NOMO-1 (cell line): ENCODE data around the gene MOG.

Experiments used
- DNase-seq, 2 experiments: peaks; one replicate each; lab custom pipeline; 2025; ENCODE audit not compliant: unreplicated experiment in 2 of 2; lab: John Stamatoyannopoulos, UW

The MOG gene

DNA sequence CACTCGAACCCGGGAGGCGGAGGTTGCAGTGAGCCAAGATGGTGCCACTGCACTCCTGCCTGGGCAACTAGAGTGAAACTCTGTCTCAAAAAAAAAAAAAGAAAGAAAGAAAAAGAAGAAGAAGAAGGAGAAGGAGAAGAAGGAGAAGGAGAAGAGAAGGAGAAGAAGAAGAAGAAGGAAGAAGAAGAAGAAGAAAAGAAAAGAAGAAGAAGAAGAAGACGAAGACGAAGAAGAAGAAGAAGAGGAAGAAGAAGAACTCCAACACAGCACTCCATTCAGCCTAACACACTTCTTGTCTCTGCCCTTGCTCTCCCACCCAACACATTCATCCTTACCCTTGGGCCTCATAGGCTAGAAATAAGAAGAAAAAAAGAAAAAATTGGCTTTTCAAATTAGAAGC lies 17.1 kb downstream of the MOG start:
- DNase-seq, result no peak

DNA sequence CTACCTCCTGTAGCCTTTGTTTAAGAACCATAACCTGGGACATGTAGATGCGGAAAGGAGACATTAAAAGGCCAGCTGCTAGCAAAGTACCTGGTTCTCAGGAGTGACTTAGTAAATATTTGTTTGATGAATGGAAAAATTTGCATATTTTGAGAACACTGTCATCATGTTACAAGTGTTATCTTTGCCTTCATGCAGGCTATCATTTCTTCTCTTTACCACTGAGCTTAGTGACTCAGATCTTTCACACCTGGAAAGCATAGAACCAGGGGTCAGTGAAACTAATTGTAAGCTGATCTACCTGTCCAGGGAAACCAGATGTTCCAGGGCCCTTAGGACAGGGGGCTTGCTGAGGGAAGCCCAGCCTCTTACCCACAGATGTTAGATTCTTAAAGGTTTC lies 18.7 kb downstream of the MOG start:
- DNase-seq, result no peak

DNA sequence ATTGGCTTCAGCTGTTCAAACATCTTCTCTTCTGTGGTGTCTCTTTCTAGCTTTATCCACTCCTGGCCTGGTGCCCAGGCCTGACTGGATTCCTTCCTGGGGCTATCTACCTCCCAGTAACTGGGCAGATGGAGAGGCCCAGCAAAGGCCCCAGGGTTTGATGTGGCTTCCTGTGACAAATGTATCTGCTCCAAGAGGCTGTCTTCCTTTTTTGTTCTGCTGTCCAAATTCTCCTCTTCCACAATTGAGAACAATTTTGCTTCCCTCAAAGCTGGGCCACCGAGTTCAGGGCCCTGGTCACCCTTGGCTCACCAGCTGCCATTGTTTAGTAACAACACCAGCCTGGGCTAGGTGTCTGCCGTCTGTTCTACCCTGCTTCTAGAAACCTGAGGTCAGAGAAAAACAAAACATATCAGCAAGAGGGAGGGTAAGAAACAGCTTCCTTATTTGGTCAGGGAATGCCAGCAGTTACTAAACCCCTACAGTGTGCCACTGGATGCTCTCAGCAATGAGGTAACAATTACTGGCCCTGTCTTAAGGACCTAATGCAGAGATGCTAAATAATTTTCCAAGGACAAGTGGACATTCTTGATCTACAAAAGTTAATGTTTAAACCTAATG lies 20.2 kb downstream of the MOG start:
- DNase-seq, result peak in 1 of 2 experiments; percentile 17

GRCh38 chr6:29678114-29678513 lies 21.2 kb downstream of the MOG start:
- no peak for DNase-seq

- DNase-seq, result peak in 1 of 2 experiments; percentile 29
Measured at GRCh38 chr6:29679962-29680361, 23.1 kb downstream of the MOG start.

- peak in 1 of 2 experiments; percentile 24 for DNase-seq
Measured at GRCh38 chr6:29680416-29680815, 23.5 kb downstream of the MOG start.

DNA sequence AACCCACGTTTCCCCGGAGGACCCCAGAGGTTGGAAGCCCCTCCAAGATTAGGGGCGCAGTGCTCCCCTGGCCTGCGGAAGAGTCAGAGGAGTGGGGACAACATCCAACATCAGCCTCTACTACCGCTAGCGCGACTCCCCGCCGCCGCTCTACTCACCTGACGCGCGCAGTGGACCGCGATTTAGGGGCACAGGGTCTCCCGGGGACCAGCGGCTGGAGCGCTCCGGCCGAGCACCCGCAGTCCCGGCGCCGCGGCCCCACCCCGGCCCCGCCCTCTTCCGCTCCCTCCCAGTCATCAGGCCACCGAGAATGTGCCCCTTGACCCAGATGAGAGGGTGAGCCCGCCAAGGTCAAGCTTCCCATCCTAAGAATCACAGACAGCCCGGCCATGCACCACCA lies 24.0 kb downstream of the MOG start, which contains the start of gene ZFP57:
ZFP57 (minus strand) TSS at position 249 of the 400 bp plus-strand sequence. CDS start 4,149 bp downstream, outside the sequence.
- no peak for DNase-seq

DNA sequence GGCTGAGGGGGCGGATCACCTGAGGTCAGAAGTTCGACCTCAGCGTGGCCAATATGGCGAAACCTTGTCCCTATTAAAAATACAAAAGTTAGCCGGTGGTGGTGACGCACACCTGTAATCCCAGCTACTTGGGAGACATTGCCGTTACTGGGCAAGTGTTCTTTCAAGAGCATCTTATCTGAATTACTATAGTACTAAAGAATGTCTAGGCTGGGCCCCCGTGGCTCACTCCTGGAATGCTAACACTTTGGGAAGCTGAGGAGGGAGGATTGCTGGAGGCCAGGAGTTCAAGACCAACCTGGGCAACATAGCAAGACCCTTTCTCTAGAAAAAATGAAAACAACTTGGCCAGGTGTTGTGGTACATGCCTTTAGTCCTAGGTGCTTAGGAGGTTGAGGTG lies 24.9 kb downstream of the MOG start:
- no peak for DNase-seq

DNA sequence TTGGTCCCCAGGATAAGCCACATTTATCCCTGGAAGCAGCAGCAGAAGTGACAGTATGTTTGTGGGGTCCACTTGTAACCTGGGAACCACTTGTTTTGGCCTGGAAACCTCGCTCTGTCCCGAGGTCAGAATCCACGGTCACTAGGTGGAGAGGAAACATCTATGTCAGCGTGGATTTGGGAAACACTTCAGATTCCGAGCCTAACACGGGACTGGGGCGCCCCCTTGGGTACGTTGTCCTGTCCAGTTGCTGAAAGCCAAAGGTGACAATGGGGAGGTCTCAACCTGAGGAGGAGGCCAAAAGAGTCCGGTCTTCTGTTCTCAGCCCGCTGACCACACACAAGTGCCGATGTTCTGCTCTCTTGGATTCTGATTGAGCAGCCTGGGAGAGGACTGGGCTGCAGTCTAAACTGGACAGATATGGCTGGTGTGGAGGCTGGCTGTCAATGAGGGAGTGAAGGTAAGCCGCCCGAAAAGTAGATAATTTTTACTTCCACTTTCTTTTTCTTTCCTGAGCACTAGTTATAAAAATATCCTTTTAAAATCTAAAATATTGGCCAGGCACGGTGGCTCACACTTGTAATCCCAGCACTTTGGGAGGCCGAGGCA lies 28.9 kb downstream of the MOG start:
- DNase-seq, result peak in 1 of 2 experiments; percentile 18

DNA sequence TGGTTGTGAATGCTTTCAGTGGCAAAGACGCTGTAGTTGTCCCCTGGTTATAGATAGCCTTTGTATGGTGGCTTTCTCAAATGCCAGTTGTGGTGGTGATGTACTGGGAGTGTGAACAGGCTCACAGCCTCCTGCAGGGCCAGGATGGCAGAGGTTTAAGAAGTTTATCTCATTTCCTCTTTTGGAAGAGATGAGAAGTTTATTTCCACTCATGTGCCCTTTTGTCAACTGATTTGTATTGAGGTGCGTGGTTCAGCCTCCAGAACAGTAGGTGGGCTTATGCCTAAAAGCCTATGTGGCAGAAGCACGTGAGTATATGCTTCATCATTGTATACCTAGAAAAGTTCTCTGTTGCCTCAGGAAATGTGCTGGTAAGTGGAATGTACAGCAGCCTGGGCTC lies 37.7 kb downstream of the MOG start:
- no peak for DNase-seq

GRCh38 chr6:29696147-29697125 lies 39.5 kb downstream of the MOG start:
- DNase-seq, result no peak

DNA sequence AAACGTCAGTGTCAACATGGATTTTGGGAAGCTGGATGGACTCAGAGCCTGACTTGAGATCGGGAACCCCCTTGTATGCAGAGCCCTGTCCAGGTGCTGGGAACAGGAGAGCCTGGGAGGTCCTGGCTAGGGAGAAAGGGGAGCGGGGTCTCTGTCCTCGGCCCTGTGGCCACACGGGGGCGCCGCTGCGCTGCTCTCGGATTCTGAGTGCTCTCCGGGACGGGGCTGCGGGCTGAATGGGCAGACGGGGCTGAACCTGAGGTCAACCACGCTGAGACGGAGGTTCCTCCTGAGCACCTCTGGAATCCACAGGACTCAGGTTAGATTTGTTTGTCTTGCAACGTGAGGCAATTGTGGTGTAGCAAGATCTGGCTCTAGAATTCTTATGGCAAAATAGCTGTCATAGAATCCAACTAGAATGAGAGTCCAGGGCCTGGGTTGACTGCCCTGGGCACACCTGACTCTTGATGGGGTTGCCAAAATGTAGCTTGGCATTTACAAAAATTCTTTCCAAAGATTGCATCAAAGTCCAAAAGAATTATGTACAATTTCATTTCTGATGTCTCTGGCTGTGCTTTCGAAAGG lies 45.7 kb downstream of the MOG start:
- no peak for DNase-seq

DNA sequence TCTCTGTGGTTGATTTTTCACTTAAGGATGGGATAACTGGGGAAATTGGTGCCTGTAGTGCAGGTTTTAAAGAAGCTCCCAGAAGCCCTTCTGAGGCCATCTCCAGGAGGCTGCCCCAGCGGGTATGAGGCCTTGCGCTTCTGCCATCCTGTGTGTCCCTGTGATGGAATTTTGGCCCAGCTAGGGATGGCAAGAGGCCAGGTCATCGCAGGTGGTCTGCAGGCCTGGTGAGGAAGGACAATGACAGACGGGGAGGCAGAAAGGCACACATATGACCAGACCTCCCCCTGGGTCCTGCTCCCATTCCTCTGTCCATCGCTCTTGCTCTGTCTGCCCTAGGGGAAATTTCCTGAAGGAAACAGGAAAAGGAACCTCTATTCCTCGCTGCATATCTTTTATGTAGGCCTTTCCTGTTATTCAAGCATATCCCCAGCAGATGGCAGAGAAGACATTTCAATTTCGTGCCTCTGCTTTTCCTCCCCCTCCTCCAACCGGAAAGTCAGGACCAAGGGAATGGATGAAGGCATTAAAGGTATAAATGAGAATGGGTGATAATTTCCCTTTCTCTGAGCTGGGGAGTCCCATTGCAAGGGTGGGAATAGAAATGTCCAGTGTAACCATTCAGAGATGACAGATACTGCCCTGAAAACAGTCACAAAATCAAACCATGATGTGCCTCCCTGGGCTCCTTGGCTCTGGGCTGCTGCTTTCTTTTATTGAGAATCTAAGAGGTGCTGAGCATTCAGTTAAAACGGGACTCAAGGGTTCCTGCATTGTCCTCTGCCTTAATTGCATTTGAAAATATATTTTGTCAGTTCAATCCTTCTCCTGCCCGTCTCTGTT lies 48.7 kb downstream of the MOG start:
- no peak for DNase-seq

GRCh38 chr6:29708432-29709179 lies 51.7 kb downstream of the MOG start:
- DNase-seq, result no peak

GRCh38 chr6:29709188-29709587 lies 52.3 kb downstream of the MOG start:
- DNase-seq, result no peak

GRCh38 chr6:29710281-29710941 lies 53.5 kb downstream of the MOG start:
- DNase-seq, result no peak

DNA sequence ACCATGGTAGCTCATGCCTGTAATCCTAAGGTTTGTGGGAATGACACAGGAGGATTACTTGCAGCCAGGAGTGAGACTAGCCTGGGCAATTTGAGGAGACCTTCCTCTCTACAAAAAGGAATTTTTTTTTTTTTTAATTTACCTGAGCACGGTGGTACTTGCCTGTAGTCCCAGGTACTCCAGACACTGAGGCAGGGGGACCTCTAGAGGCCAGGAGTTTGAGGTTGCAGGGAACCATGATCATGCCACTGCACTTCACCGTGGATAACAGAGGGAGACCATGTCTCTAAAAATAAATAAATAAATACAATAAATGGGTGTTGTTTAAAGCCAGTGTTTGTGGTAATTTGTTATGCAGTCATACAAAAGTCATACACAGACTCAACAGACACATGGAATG lies 64.0 kb downstream of the MOG start:
- no peak for DNase-seq
